Right ventricle myocardium inferior (tissue), 1 donor: ENCODE data around the gene LONP1. TPM values are rescaled to one million over a fixed set of nuclear protein-coding genes. Genes with fewer than 3 reads are reported as not detected.
A peak's percentile ranks its signal among the peaks of the same experiment; 100 is the strongest.

Experiments
- ATAC-seq: fragments of 200-7000 bp; cut with Tn5 transposase; one replicate; pipeline ENCODE4 v1.9.1; 2020; ENCODE audit warnings: mild to moderate bottlenecking, moderate library complexity
- DNase-seq: peaks from one replicate; pipeline ENCODE4 v3.0.0; 2021; ENCODE audit errors: missing footprints
- intact Hi-C: fragments of 100-400 bp; cut with DNase I; formaldehyde crosslinking; loops from one replicate; pipeline ENCODE4 v1.11.0; 2022
- total RNA-seq: library from RNA; stranded (reverse); fragmentation: NEBNext Ultra II Directional; extraction: Animal tissue kit (Norgen Biotek cat#: 25700); gene quantifications from one replicate; pipeline ENCODE4 v1.2.1, GENCODE V29; 2021
- donor health status: DM: no; HTN: yes; CAD: no; lungs with severe emphysema.

The LONP1 gene
- total RNA-seq, 1 donor from 2014 or later, result 98.1 TPM

- no peak for DNase-seq
- ATAC-seq, result no peak
- intact Hi-C loops, result no loop called here
These were observed 52.1 kb downstream of the LONP1 start for GRCh38 chr19:5667751-5668271.

DNA sequence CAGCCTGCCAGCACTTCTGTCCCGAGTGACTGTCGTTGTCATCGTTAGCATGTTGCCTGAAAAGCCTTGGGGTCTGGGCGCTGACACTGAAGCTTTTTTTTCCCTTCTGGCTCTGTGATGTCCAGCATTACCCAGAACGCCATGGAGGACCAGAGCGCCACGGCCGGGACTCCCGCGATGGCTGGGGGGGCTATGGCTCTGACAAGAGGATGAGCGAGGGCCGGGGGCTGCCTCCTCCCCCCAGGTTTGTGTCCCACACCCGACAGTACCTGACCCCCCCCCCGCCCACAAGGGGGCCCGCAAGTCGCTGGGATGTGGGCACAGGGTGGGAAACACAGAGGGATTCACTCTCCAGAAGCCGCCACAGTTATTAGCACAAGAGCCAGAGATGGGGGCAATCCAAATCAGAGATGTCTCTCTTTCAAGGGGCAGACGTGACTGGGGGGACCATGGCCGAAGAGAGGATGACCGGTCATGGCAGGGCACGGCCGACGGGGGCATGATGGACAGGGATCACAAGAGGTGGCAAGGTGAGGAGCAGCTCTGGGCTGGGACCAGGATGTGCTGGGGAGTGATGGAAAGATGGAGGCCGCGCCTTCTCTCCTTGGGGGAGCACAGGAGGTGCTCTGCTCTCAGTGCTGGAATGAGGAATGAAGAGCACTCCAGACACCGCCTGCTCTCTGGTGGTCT, 52.9 kb downstream of the LONP1 start:
- ATAC-seq (no peak), DNase-seq (no peak)
- intact Hi-C loops, result no loop called here

- ATAC-seq (no peak), DNase-seq (no peak)
- intact Hi-C loops, result no loop called here
These were observed 54.0 kb downstream of the LONP1 start for GRCh38 chr19:5665781-5666513.

DNA sequence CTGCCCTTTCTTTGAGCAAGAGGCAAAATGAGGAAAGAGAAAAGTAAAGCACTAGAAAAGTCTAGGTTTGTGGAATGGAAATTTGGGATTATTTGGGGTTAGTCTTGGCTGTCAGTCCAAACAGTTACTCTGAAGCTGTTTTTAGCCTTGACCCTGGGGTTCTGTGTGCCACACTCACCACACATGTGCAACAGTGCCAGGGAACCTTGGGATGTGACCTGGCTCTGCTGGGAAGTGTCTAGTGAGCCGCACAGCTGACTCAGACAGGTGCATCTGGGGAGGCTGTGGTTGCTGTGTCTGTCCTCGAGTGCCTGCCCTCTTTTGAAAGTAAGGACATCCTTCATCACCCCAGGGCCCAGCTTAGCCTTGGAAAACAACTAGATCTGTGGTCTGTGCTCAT, 55.4 kb downstream of the LONP1 start:
- intact Hi-C loops, result no loop called here
- ATAC-seq, result no peak
- DNase-seq, result no peak

GRCh38 chr19:5663904-5664303, 56.0 kb downstream of the LONP1 start:
- ATAC-seq (no peak), DNase-seq (no peak)
- intact Hi-C loops, result no loop called here

DNA sequence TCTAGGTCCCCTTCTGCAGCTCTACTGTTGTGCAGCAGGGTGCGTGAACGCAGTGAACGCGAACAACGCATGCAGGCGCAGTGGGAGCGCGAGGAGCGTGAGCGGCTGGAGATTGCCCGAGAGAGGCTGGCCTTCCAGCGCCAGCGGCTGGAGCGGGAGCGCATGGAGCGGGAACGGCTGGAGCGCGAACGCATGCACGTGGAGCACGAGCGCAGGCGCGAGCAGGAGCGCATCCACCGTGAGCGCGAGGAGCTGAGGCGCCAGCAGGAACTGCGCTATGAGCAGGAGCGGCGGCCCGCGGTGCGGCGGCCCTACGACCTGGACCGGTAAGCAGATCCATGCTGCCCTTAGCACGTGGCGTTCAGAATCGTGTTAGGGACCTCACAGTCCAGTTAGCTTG, 58.5 kb downstream of the LONP1 start:
- ATAC-seq (peak; percentile 22), DNase-seq (no peak)
- intact Hi-C loops, result no loop called here

GRCh38 chr19:5655412-5655811, 64.5 kb downstream of the LONP1 start:
- ATAC-seq, result no peak
- intact Hi-C loops, result no loop called here
- DNase-seq, result no peak

- no peak for ATAC-seq
- intact Hi-C loops, result no loop called here
These were observed 65.0 kb downstream of the LONP1 start for GRCh38 chr19:5654931-5655330.

DNA sequence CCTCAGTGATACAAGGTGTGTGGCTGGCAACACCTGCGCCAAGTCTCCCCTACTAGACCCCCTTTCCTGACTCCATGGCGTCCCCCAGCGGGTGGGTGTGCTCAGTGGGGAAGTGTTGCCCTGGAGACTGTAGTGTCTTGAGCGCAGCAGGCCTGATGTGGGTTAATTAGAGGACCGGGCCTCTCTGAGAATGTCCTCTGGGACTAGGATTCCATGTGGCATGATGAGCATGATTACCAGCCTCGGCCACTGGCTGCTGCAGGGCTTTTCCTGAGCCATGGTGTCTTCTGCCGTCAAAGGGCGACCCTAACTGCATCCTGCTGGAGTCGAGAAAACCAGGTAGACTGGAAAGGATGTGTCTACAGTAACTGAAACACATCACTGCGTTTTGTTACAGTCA, 67.7 kb downstream of the LONP1 start:
- ATAC-seq, result no peak
- intact Hi-C loops, result no loop called here
- no peak for DNase-seq

More at GRCh38 chr19:5654931-5655330, 65.0 kb downstream of the LONP1 start:
- no peak for DNase-seq

DNA sequence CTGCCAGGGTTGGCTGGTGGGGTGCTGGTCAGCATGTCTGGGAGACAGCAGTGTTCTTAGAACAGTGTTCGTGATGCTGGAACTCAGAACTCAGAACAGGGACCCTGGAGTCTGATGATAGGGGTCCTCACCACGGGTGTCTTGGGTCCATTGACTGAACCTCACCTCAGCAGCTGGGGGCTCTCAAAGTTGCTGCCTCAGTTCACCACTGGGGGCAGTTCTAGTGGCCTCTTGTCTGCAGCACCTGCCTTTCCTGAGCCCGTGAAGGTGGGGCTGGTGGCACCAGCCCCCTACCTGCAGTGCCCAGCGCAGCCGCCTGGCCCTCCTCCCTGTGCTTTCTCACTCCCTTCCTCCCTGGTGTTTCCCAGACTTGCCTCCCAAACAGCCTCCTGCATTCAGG, 68.6 kb downstream of the LONP1 start:
- ATAC-seq, result no peak
- intact Hi-C loops, result no loop called here
- DNase-seq, result no peak

GRCh38 chr19:5648464-5648863, 71.5 kb downstream of the LONP1 start:
- ATAC-seq, result no peak
- DNase-seq, result no peak
- intact Hi-C loops, result no loop called here

DNA sequence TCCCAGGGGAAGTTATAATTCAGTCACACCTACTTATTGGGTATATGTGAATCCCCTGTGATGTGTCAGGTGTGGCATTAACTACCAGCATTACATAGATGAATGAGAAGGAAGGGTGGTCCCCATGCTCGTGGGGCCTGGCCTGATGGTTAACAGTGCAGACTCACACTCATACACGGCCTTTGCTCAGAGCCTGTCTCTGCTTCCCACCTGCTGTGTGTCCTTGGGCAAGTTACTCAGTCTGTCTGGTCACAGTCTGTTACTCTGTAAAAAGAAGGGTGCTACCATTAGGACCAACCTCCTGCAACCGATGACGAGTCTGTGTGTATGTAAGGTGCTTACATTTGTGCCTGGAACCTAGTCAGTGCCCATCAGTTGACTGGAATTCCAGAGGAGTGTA, 73.2 kb downstream of the LONP1 start:
- DNase-seq (no peak), ATAC-seq (no peak)
- intact Hi-C loops, result no loop called here

GRCh38 chr19:5645409-5645808, 74.5 kb downstream of the LONP1 start:
- intact Hi-C loops, result no loop called here
- DNase-seq, result no peak
- ATAC-seq, result no peak

DNA sequence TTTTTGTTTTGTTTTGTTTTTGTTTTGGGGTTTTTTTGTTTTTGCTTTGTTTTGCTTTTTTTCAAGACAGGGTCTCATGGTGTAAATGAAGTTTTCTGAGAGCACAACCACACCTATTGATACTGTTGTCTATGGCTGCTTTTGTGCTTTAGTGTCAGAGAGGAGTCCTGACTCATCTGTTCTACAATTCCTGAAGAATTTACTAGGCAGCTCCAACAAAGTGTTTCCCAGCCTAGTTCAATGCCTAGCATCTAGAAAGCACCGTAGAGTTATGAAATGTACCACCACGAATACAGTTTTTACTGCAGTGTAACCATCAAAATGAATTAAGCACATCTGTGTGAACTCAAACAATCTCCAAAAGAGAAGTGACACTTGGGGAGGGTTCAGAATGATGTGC, 75.9 kb downstream of the LONP1 start:
- no peak for DNase-seq
- no peak for ATAC-seq
- intact Hi-C loops, result no loop called here

- no peak for DNase-seq
- intact Hi-C loops, result no loop called here
- no peak for ATAC-seq
These were observed 76.9 kb downstream of the LONP1 start for GRCh38 chr19:5643060-5643459.

DNA sequence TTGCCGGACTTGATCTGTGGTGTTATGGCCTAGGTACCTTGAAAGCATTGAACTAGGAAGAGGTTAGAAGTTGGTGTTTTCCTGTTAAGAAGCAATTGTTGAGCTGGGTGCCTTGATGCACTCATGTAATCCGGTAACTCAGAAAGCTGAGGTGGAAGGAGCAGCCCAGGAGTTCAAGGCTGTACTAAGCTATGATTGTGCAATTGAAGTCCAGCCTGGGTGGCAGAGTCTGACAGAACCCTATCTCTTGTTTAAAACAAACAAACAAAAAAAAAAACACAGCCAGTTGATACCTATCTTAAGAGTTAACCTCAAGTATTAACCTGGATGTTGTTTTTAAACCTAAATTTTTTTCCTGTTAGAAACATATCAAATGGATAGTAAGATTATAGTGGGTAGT, 77.7 kb downstream of the LONP1 start:
- DNase-seq (no peak), ATAC-seq (no peak)
- intact Hi-C loops, result no loop called here

Other genes with a start within 250 kb of the LONP1 start
- not detected for gene TINCR, start 152.2 kb downstream of the LONP1 start, total RNA-seq
- gene SAFB2, start 97.4 kb downstream of the LONP1 start, total RNA-seq, result 43.7 TPM
- 59.8 TPM for gene SAFB, start 97.1 kb downstream of the LONP1 start, total RNA-seq
- gene MICOS13, start 39.6 kb downstream of the LONP1 start, total RNA-seq, result 172 TPM
- gene HSD11B1L, start 39.1 kb downstream of the LONP1 start, total RNA-seq, result 3.9 TPM
- 435 TPM for gene RPL36, start 29.9 kb downstream of the LONP1 start, total RNA-seq
- not detected for gene CATSPERD, start 491 bp upstream of the LONP1 start, total RNA-seq
- 1.3 TPM for gene PRR22, start 64.6 kb upstream of the LONP1 start, total RNA-seq
- gene DUS3L, start 71.0 kb upstream of the LONP1 start, total RNA-seq, result 11.8 TPM
- gene NRTN, start 84.9 kb upstream of the LONP1 start, total RNA-seq, result 27.5 TPM
- gene FUT6, start 119.6 kb upstream of the LONP1 start, total RNA-seq, result not detected
- not detected for gene FUT3, start 131.3 kb upstream of the LONP1 start, total RNA-seq
- gene FUT5, start 150.4 kb upstream of the LONP1 start, total RNA-seq, result not detected
- gene NDUFA11, start 183.6 kb upstream of the LONP1 start, total RNA-seq, result 571 TPM
- 1.6 TPM for gene VMAC, start 184.7 kb upstream of the LONP1 start, total RNA-seq
- gene CAPS, start 194.1 kb upstream of the LONP1 start, total RNA-seq, result 3.8 TPM